DMS53 treated with DMSO at 0.1 percent for 48 hours (cell line): Measurements from ENCODE around the gene NMNAT1.
"Not testable (repeated sequence)": the region's sequence is repeated elsewhere in the genome, so short reads cannot be mapped to it uniquely, and the experiment has no call there.

ENCODE experiments used
- DNase-seq: peaks from one replicate; lab custom pipeline; 2025; ENCODE audit not compliant: unreplicated experiment; lab: John Stamatoyannopoulos, UW

Gene NMNAT1

GRCh38 chr1:9942939-9943788, at the start of gene NMNAT1, which contains the start of gene LZIC:
Gene NMNAT1 (plus strand): TSS chr1:9943475. CDS start chr1:9972074, 28,599 bp downstream.
Gene LZIC (minus strand): TSS chr1:9943391. CDS start chr1:9936619, 6,772 bp downstream.
- peak; percentile 80 for DNase-seq

- DNase-seq, result no peak
These were observed 49.2 kb upstream of the NMNAT1 start for GRCh38 chr1:9894115-9894514.

- peak; percentile 94 for DNase-seq
These were observed 42.9 kb upstream of the NMNAT1 start for GRCh38 chr1:9900142-9901043.

GRCh38 chr1:9901148-9902059, 41.9 kb upstream of the NMNAT1 start:
- no peak for DNase-seq

GRCh38 chr1:9902060-9902452, 41.2 kb upstream of the NMNAT1 start:
- DNase-seq, result no peak

GRCh38 chr1:9903801-9904527, 39.3 kb upstream of the NMNAT1 start:
- no peak for DNase-seq

GRCh38 chr1:9904596-9904995, 38.7 kb upstream of the NMNAT1 start:
- DNase-seq, result no peak

- no peak for DNase-seq
These were observed 38.3 kb upstream of the NMNAT1 start for GRCh38 chr1:9905010-9905409.

GRCh38 chr1:9906466-9906865, 36.8 kb upstream of the NMNAT1 start:
- no peak for DNase-seq

- DNase-seq, result no peak
These were observed 35.8 kb upstream of the NMNAT1 start for GRCh38 chr1:9907441-9907840.

GRCh38 chr1:9908871-9909233, 34.4 kb upstream of the NMNAT1 start:
- DNase-seq, result no peak

- DNase-seq, result no peak
These were observed 33.8 kb upstream of the NMNAT1 start for GRCh38 chr1:9909234-9910046.

GRCh38 chr1:9910076-9910422, 33.2 kb upstream of the NMNAT1 start, which contains the start of gene CTNNBIP1:
Gene CTNNBIP1 (minus strand): TSS chr1:9910269. CDS start chr1:9872064, 38,205 bp downstream.
- DNase-seq, result no peak

GRCh38 chr1:9910423-9911178, 32.7 kb upstream of the NMNAT1 start:
- peak; percentile 97 for DNase-seq

- DNase-seq, result no peak
These were observed 30.9 kb upstream of the NMNAT1 start for GRCh38 chr1:9912264-9912936.

- no peak for DNase-seq
These were observed 28.7 kb upstream of the NMNAT1 start for GRCh38 chr1:9914610-9914937.

- DNase-seq, result no peak
These were observed 26.8 kb upstream of the NMNAT1 start for GRCh38 chr1:9916452-9916851.

- DNase-seq, result not testable (repeated sequence)
These were observed 25.8 kb upstream of the NMNAT1 start for GRCh38 chr1:9917495-9917894.
